HG03565 (cell line): Measurements from ENCODE around the gene TRIP12.
"Not testable (repeated sequence)": the region's sequence is repeated elsewhere in the genome, so short reads cannot be mapped to it uniquely, and the experiment has no call there.

ENCODE experiments used
- ATAC-seq: cut with Tn5 transposase; IDR thresholded peaks from one replicate; pipeline ENCODE4 v1.9.1; 2021; ENCODE audit warnings: mild to moderate bottlenecking, moderate library complexity; ENCODE audit not compliant: unreplicated experiment

The TRIP12 gene

GRCh38 chr2:229779650-229780049 lies 142.2 kb downstream of the TRIP12 start:
- no peak for ATAC-seq

- ATAC-seq, result no peak
Observed at GRCh38 chr2:229777716-229778115, 144.1 kb downstream of the TRIP12 start.

- ATAC-seq, result peak; percentile 40
Observed at GRCh38 chr2:229775614-229776313, 146.0 kb downstream of the TRIP12 start.

- no peak for ATAC-seq
Observed at GRCh38 chr2:229774237-229774636, 147.6 kb downstream of the TRIP12 start.

GRCh38 chr2:229768235-229768634 lies 153.6 kb downstream of the TRIP12 start:
- ATAC-seq, result no peak

- ATAC-seq, result no peak
Observed at GRCh38 chr2:229765721-229766120, 156.1 kb downstream of the TRIP12 start.

GRCh38 chr2:229761663-229762062 lies 160.1 kb downstream of the TRIP12 start:
- ATAC-seq, result no peak

GRCh38 chr2:229757462-229757861 lies 164.3 kb downstream of the TRIP12 start:
- not testable (repeated sequence) for ATAC-seq

- no peak for ATAC-seq
Observed at GRCh38 chr2:229752970-229753729, 168.7 kb downstream of the TRIP12 start.

- ATAC-seq, result no peak
Observed at GRCh38 chr2:229749779-229750178, 172.0 kb downstream of the TRIP12 start.

GRCh38 chr2:229748950-229749349 lies 172.9 kb downstream of the TRIP12 start:
- no peak for ATAC-seq

GRCh38 chr2:229742691-229743090 lies 179.1 kb downstream of the TRIP12 start:
- ATAC-seq, result not testable (repeated sequence)

GRCh38 chr2:229740279-229740678 lies 181.5 kb downstream of the TRIP12 start:
- no peak for ATAC-seq

GRCh38 chr2:229738024-229738625 lies 183.7 kb downstream of the TRIP12 start:
- no peak for ATAC-seq

- no peak for ATAC-seq
Observed at GRCh38 chr2:229734410-229734809, 187.4 kb downstream of the TRIP12 start.

- no peak for ATAC-seq
Observed at GRCh38 chr2:229733611-229734245, 188.1 kb downstream of the TRIP12 start.

GRCh38 chr2:229732897-229733296 lies 188.9 kb downstream of the TRIP12 start:
- ATAC-seq, result no peak

- ATAC-seq, result no peak
Observed at GRCh38 chr2:229731916-229732315, 189.9 kb downstream of the TRIP12 start.

- ATAC-seq, result no peak
Observed at GRCh38 chr2:229731363-229731762, 190.4 kb downstream of the TRIP12 start.

- ATAC-seq, result no peak
Observed at GRCh38 chr2:229728370-229728769, 193.4 kb downstream of the TRIP12 start.

- ATAC-seq, result no peak
Observed at GRCh38 chr2:229726643-229727042, 195.2 kb downstream of the TRIP12 start.
